ENCODE results near the gene SPATA6L. TPM values are rescaled to one million over a fixed set of nuclear protein-coding genes. Genes with fewer than 3 reads are reported as not detected.

SPATA6L gene
- total and polyA plus RNA-seq, 10 of the 15 experiments (the other 5 are each of a cell fraction or from before 2014, with no cell fraction given): 0.37 to 1.6 (median 0.91) TPM

DNA sequence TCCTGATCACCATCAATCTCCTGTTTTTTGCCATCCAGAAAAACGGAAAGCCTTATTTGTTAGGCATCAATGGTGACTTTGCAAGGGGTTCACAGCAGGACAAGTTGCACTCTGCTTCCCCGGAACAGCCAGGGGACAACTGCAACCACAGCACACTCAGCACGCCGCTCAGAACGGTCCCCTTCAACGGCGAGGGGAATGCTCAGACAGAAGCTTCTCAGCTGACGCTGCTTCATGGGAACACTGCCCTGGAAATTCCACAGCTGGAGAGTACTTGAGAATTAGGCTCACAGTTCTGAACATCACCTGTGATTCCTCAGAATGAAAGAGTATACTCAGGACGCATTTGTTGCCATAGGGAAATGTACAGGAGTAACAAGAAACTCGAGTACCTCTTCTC lies 44.3 kb downstream of the SPATA6L start:
- no peak overlapping the region for H3K9ac ChIP-seq (ENCODE audit: control insufficient read depth, insufficient read depth, low read length)
- H3K27ac ChIP-seq (ENCODE audit: control insufficient read depth, insufficient read depth): no peak overlapping the region
- FAIRE-seq: no peak
- no peaks in the 10 kb centered on the region for H4K20me1 ChIP-seq (ENCODE audit: control insufficient read depth, insufficient read depth)
- H3K9me3 ChIP-seq (replicated peaks; ENCODE audit: control insufficient read depth, insufficient read depth, low read length): no peaks in the 10 kb centered on the region
- H3K79me2 ChIP-seq (ENCODE audit: control insufficient read depth, insufficient read depth, low read length): no peaks in the 10 kb centered on the region
- no peak overlapping the region for H3K4me3 ChIP-seq
- SMC1A ChIA-PET (ENCODE audit: uncharacterized antibody, unreplicated experiment): no interaction called here
- H2AFZ ChIP-seq (ENCODE audit: control insufficient read depth, low read depth, low read length): no peak overlapping the region
- WGBS (ENCODE audit: insufficient coverage, insufficient replicate concordance, low lambda C conversion rate, missing lambda C conversion rate): 84% methylated on average over 10 of the region's 10 CpGs
- no peak overlapping the region for H3K4me2 ChIP-seq (ENCODE audit: control insufficient read depth, insufficient read depth)
- no peak for TF ChIP-seq SIN3A (IDR thresholded peaks at IDR 0.05; ENCODE audit: low read depth, low read length)
- no peak for TF ChIP-seq MEF2B (IDR thresholded peaks at IDR 0.05; ENCODE audit: partially characterized antibody, poor library complexity, severe bottlenecking)
- TF ChIP-seq ESRRA (IDR thresholded peaks at IDR 0.05; ENCODE audit: low read length): no peak
- TF ChIP-seq WRNIP1 (IDR thresholded peaks at IDR 0.05; ENCODE audit: borderline replicate concordance, low read depth, low read length): no peak
- no peak for TF ChIP-seq TCF3 (IDR thresholded peaks at IDR 0.05; ENCODE audit: borderline replicate concordance, insufficient read depth, low read depth, low read length)
- TF ChIP-seq, protein P1, sequence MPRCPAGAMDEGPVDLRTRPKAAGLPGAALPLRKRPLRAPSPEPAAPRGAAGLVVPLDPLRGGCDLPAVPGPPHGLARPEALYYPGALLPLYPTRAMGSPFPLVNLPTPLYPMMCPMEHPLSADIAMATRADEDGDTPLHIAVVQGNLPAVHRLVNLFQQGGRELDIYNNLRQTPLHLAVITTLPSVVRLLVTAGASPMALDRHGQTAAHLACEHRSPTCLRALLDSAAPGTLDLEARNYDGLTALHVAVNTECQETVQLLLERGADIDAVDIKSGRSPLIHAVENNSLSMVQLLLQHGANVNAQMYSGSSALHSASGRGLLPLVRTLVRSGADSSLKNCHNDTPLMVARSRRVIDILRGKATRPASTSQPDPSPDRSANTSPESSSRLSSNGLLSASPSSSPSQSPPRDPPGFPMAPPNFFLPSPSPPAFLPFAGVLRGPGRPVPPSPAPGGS (IDR thresholded peaks at IDR 0.05; ENCODE audit: borderline replicate concordance, insufficient read depth, low read depth, low read length, poor library complexity, severe bottlenecking): no peak
- TF ChIP-seq NR2F1 (conservative IDR thresholded peaks at IDR 0.05): no peak
- TF ChIP-seq SREBF1 (IDR thresholded peaks at IDR 0.05; ENCODE audit: low read length): no peak
- TF ChIP-seq SUPT20H (IDR thresholded peaks at IDR 0.05; ENCODE audit: borderline replicate concordance, control insufficient read depth, low read depth, low read length): no peak
- no peak for TF ChIP-seq PML (IDR thresholded peaks at IDR 0.05; ENCODE audit: low read length)
- TF ChIP-seq ETV6 (conservative IDR thresholded peaks at IDR 0.05 in 1 of 2, IDR thresholded peaks at IDR 0.05 in 1 of 2; ENCODE audit: borderline replicate concordance in 1 of 2, low read depth in 1 of 2): no peak
- no peak for TF ChIP-seq KDM1A (IDR thresholded peaks at IDR 0.05; ENCODE audit: borderline replicate concordance)
- RAD21 ChIA-PET (ENCODE audit: unreplicated experiment): no interaction called here
- no peaks in the 10 kb centered on the region for H3K27me3 ChIP-seq (replicated peaks in 1 of 2; ENCODE audit: control insufficient read depth in 2 of 2, insufficient read depth in 2 of 2, low read length in 1 of 2)
- in situ Hi-C loops (cut with MboI) (no loop called here), intact Hi-C loops (cut with micrococcal nuclease; ENCODE audit: unreplicated experiment) (no loop called here)
- no TSS peak for BruUV-seq (replicated peaks)
- H3K36me3 ChIP-seq (ENCODE audit: control insufficient read depth in 2 of 2, insufficient read depth in 2 of 2, low read length in 1 of 2): no peaks in the 10 kb centered on the region
- no peak for ATAC-seq
- CTCF ChIA-PET: interaction anchor here (1.8 kb wide), 1 partner anchor 13 kb away, joined by 4 read pairs; no protein-coding TSS in a partner anchor
- POLR2A ChIA-PET: no interaction called here
- H3K4me1 ChIP-seq (ENCODE audit: control insufficient read depth, insufficient read depth, low read length): peaks cover 6% of the 10 kb centered on the region
- no peak for DNase-seq (ENCODE audit: low read depth, low spot score)

Measured in GM12878 (cell line).